ENCODE data around the gene AP1M2. TPM values are rescaled to one million over a fixed set of nuclear protein-coding genes. Genes with fewer than 3 reads are reported as not detected.

Gene AP1M2
- 10.1 TPM for total RNA-seq (2021; ENCODE audit: unreplicated experiment)
- 7.0 TPM for polyA plus RNA-seq (2012; ENCODE audit: insufficient read length)
- percentile 30 among the genes with signal in this experiment for Bru-seq, nascent RNA
- BruChase-seq, experiment 1, labeled RNA remaining after a 2-hour chase, result percentile 37 among the genes with signal in this experiment
- percentile 42 among the genes with signal in this experiment for BruChase-seq, experiment 2, labeled RNA remaining after a 6-hour chase
- long read RNA-seq, partial matches to known transcripts, result 10 of 12 reads
- long read RNA-seq, other reads (novel, unspliced or antisense), result 2 of 12 reads

DNA sequence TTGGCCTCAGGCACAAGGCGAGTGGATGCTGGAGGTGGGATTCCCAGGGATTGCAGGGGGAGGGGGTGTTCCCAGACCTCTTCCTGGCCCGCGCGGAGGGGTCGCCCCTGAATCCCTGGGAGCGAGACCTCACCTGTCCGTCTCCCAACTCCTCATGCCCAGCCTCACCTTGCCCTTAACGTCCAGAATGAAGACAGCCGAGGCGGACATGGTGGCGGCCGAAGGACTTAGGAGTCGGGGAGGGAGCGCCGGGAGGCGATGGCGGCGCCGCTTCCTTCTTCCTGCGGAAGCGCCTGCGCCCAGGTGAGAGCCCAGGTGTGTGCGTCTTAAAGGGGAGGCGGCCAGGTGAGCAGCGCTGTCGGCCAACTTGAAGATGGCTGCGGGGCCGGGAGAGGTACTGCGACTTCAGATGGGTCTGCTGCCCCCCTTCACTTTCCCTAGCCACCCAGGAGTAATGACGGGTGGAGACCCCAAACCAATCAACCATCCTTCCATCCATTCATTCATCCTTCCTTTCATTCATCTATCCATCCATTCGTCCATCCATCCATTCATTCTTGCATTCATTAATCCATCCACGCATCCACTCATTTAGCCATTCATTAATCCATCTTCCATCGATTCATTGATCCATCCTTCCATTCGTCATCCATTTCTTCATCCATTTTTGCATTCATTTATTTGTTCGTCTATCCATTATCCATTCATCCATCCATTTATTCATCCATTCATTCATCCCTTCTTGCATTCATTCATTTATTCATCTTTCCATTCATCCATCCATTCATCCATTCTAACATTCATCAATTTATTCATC lies at the start of gene AP1M2:
TSS of gene AP1M2 (minus strand) at position 291 of the 817 bp plus-strand sequence. CDS start at position 210, 81 bp downstream.
- no peak within 1 kb of the TSS for H3K4me3 ChIP-seq (ENCODE audit: low read depth in 2 of 2, low read length in 2 of 2)
- H3K27me3 ChIP-seq (ENCODE audit: control insufficient read depth, insufficient read depth, low read length), result no peaks in the 10 kb centered on the region
- TF ChIP-seq, protein P1, sequence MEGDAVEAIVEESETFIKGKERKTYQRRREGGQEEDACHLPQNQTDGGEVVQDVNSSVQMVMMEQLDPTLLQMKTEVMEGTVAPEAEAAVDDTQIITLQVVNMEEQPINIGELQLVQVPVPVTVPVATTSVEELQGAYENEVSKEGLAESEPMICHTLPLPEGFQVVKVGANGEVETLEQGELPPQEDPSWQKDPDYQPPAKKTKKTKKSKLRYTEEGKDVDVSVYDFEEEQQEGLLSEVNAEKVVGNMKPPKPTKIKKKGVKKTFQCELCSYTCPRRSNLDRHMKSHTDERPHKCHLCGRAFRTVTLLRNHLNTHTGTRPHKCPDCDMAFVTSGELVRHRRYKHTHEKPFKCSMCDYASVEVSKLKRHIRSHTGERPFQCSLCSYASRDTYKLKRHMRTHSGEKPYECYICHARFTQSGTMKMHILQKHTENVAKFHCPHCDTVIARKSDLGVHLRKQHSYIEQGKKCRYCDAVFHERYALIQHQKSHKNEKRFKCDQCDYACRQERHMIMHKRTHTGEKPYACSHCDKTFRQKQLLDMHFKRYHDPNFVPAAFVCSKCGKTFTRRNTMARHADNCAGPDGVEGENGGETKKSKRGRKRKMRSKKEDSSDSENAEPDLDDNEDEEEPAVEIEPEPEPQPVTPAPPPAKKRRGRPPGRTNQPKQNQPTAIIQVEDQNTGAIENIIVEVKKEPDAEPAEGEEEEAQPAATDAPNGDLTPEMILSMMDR (IDR thresholded peaks at IDR 0.05), result no peak
- TF ChIP-seq SIN3A (IDR thresholded peaks at IDR 0.05; ENCODE audit: borderline replicate concordance, insufficient read depth, low read depth, low read length), result no peak
- no peak for TF ChIP-seq POLR2AphosphoS5 (IDR thresholded peaks at IDR 0.05; ENCODE audit: low read depth, low read length)
- TF ChIP-seq, protein P2, sequence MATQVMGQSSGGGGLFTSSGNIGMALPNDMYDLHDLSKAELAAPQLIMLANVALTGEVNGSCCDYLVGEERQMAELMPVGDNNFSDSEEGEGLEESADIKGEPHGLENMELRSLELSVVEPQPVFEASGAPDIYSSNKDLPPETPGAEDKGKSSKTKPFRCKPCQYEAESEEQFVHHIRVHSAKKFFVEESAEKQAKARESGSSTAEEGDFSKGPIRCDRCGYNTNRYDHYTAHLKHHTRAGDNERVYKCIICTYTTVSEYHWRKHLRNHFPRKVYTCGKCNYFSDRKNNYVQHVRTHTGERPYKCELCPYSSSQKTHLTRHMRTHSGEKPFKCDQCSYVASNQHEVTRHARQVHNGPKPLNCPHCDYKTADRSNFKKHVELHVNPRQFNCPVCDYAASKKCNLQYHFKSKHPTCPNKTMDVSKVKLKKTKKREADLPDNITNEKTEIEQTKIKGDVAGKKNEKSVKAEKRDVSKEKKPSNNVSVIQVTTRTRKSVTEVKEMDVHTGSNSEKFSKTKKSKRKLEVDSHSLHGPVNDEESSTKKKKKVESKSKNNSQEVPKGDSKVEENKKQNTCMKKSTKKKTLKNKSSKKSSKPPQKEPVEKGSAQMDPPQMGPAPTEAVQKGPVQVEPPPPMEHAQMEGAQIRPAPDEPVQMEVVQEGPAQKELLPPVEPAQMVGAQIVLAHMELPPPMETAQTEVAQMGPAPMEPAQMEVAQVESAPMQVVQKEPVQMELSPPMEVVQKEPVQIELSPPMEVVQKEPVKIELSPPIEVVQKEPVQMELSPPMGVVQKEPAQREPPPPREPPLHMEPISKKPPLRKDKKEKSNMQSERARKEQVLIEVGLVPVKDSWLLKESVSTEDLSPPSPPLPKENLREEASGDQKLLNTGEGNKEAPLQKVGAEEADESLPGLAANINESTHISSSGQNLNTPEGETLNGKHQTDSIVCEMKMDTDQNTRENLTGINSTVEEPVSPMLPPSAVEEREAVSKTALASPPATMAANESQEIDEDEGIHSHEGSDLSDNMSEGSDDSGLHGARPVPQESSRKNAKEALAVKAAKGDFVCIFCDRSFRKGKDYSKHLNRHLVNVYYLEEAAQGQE (IDR thresholded peaks at IDR 0.05; ENCODE audit: insufficient read depth in 1 of 2, low read depth in 2 of 2, low read length in 1 of 2), result no peak
- no peak for TF ChIP-seq TCF7L2 (IDR thresholded peaks at IDR 0.05; ENCODE audit: low read depth, low read length)
- BruUV-seq (replicated peaks), result no TSS peak
- ATAC-seq (no peak), DNase-seq (ENCODE audit: low read depth, low spot score) (no peak)
- POLR2A ChIA-PET, result no interaction called here
- CTCF ChIA-PET, result no interaction called here
- H3K27ac ChIP-seq (ENCODE audit: low read length), result no peak within 1 kb of the TSS
- intact Hi-C loops (cut with micrococcal nuclease; ENCODE audit: unreplicated experiment) (no loop called here), in situ Hi-C loops (cut with HindIII; ENCODE audit: low pct_unique_long_range_greater_than_20kb, low sequenced_read_pairs) (no loop called here)
- H3K4me1 ChIP-seq (ENCODE audit: control insufficient read depth, insufficient read depth, low read length), result no peaks in the 10 kb centered on the region
- no peaks in the 10 kb centered on the region for H3K9me3 ChIP-seq (ENCODE audit: control insufficient read depth, insufficient read depth, low read depth, low read length)
- no peaks in the 10 kb centered on the region; the same call in 1 of the 2 replicates for H3K36me3 ChIP-seq (ENCODE audit: control insufficient read depth, insufficient read depth, low read length)

DNA sequence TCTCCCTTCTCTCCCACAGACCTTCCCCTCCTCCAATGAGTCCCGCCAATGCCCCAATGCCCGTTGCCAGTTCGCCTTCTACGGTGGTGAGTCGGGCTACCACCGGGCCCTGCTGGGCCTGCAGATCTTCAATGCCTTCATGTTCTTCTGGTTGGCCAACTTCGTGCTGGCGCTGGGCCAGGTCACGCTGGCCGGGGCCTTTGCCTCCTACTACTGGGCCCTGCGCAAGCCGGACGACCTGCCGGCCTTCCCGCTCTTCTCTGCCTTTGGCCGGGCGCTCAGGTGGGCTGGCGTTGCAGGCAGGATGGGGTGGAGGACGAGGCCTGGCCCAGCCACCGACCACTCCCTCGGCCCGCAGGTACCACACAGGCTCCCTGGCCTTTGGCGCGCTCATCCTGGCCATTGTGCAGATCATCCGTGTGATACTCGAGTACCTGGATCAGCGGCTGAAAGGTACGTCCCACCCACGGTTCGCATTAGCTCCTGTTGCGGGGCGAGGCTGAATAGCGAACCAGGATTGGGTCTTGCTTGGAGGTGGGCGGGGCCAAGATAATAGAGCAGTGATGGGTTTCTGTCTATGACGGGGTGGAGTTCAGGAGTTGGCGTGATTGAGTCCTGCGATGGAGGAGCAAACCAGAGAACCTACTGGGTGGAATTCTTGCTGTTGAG lies 49.3 kb upstream of the AP1M2 start:
- Histone ChIP-seq H3K4me1 (ENCODE audit: control insufficient read depth, insufficient read depth, low read length) (no peaks in the 10 kb centered on the region), H3K27me3 (ENCODE audit: control insufficient read depth, insufficient read depth, low read length) (no peaks in the 10 kb centered on the region), H3K36me3 (ENCODE audit: control insufficient read depth, insufficient read depth, low read length) (no peaks in the 10 kb centered on the region), H3K4me3 (ENCODE audit: low read depth in 2 of 2, low read length in 2 of 2) (no peak overlapping the region), H3K9me3 (ENCODE audit: control insufficient read depth, insufficient read depth, low read depth, low read length) (no peaks in the 10 kb centered on the region), H3K27ac (ENCODE audit: low read length) (no peak overlapping the region)
- TF ChIP-seq POLR2AphosphoS5 (IDR thresholded peaks at IDR 0.05; ENCODE audit: low read depth, low read length) (no peak), TCF7L2 (IDR thresholded peaks at IDR 0.05; ENCODE audit: low read depth, low read length) (no peak), SIN3A (IDR thresholded peaks at IDR 0.05; ENCODE audit: borderline replicate concordance, insufficient read depth, low read depth, low read length) (no peak)
- TF ChIP-seq, protein P1 (IDR thresholded peaks at IDR 0.05), result no peak
- TF ChIP-seq, protein P2 (IDR thresholded peaks at IDR 0.05; ENCODE audit: insufficient read depth in 1 of 2, low read depth in 2 of 2, low read length in 1 of 2), result no peak
- in situ Hi-C loops (cut with HindIII; ENCODE audit: low pct_unique_long_range_greater_than_20kb, low sequenced_read_pairs) (no loop called here), intact Hi-C loops (cut with micrococcal nuclease; ENCODE audit: unreplicated experiment) (no loop called here)
- no peak for DNase-seq (ENCODE audit: low read depth, low spot score)
- CTCF ChIA-PET, result no interaction called here
- no peak for ATAC-seq
- POLR2A ChIA-PET, result no interaction called here
- no TSS peak for BruUV-seq (replicated peaks)
